Neural crest cell (in vitro differentiated cells): ENCODE results near the gene ATPAF2. TPM values are rescaled to one million over a fixed set of nuclear protein-coding genes. Genes with fewer than 3 reads are reported as not detected.

Source experiments
- DNase-seq: peaks from one replicate; pipeline ENCODE4 v3.0.0; 2021; ENCODE audit warnings: low read depth, mixed read lengths, low spot score
- H3K27ac Mint-ChIP-seq: one replicate; pipeline ENCODE4 v1.8.0; 2021; ENCODE audit warnings: mild to moderate bottlenecking, mixed read lengths; ENCODE audit not compliant: unreplicated experiment
- H3K27me3 Mint-ChIP-seq: 2 replicates; pipeline ENCODE4 v1.8.0; 2021; ENCODE audit warnings: low read depth, mild to moderate bottlenecking, mixed read lengths
- H3K36me3 Mint-ChIP-seq: 2 replicates; pipeline ENCODE4 v1.8.0; 2021; ENCODE audit warnings: low read depth, mild to moderate bottlenecking, mixed read lengths
- H3K4me1 Mint-ChIP-seq: 2 replicates; pipeline ENCODE4 v1.8.0; 2021; ENCODE audit warnings: mixed read lengths
- H3K4me3 Mint-ChIP-seq: one replicate; pipeline ENCODE4 v1.8.0; 2021; ENCODE audit warnings: mild to moderate bottlenecking, mixed read lengths
- H3K9me3 Mint-ChIP-seq: 2 replicates; pipeline ENCODE4 v1.8.0; 2021; ENCODE audit warnings: mixed read lengths
- CTCF ChIP-seq: fragments of 200-600 bp; sonication (generic); conservative IDR thresholded peaks from 2 replicates; pipeline ENCODE4 v1.5.0; 2021; ENCODE audit warnings: antibody characterized with exemption, mild to moderate bottlenecking
- total RNA-seq: library from RNA; stranded (reverse); gene quantifications from 2 replicates; pipeline ENCODE4 v1.2.1, GENCODE V29; 2021

ATPAF2 gene
- total RNA-seq, 1 donor from 2014 or later: 23.1 TPM

- DNase-seq: no peak
- Mint-ChIP-seq H3K27me3 (no peaks in the 10 kb centered on the region), H3K4me1 (peaks cover 5% of the 10 kb centered on the region), H3K9me3 (no peaks in the 10 kb centered on the region), H3K27ac (no peak overlapping the region), H3K4me3 (no peak overlapping the region), H3K36me3 (no peaks in the 10 kb centered on the region)
- TF ChIP-seq CTCF: peak; percentile 46
These were observed 34.1 kb downstream of the ATPAF2 start for GRCh38 chr17:18004884-18005305.

- Mint-ChIP-seq H3K4me1 (peaks cover 5% of the 10 kb centered on the region), H3K36me3 (no peaks in the 10 kb centered on the region), H3K27ac (no peak overlapping the region), H3K27me3 (no peaks in the 10 kb centered on the region), H3K9me3 (no peaks in the 10 kb centered on the region), H3K4me3 (no peak overlapping the region)
- no peak for TF ChIP-seq CTCF
- no peak for DNase-seq
These were observed 34.6 kb downstream of the ATPAF2 start for GRCh38 chr17:18004345-18004744.

- Mint-ChIP-seq H3K4me3 (no peak overlapping the region), H3K27me3 (no peaks in the 10 kb centered on the region), H3K9me3 (no peaks in the 10 kb centered on the region), H3K27ac (no peak overlapping the region), H3K4me1 (peaks cover 5% of the 10 kb centered on the region), H3K36me3 (no peaks in the 10 kb centered on the region)
- TF ChIP-seq CTCF: no peak
- DNase-seq: no peak
These were observed 36.8 kb downstream of the ATPAF2 start for GRCh38 chr17:18002171-18002570.

- Mint-ChIP-seq H3K4me3 (no peak overlapping the region), H3K4me1 (peaks cover 3% of the 10 kb centered on the region), H3K36me3 (no peaks in the 10 kb centered on the region), H3K27me3 (no peaks in the 10 kb centered on the region), H3K9me3 (no peaks in the 10 kb centered on the region), H3K27ac (no peak overlapping the region)
- TF ChIP-seq CTCF: no peak
- DNase-seq: no peak
These were observed 38.9 kb downstream of the ATPAF2 start for GRCh38 chr17:18000030-18000408.

GRCh38 chr17:17999364-18000029, 39.5 kb downstream of the ATPAF2 start:
- Mint-ChIP-seq H3K36me3 (no peaks in the 10 kb centered on the region), H3K4me3 (no peak overlapping the region), H3K9me3 (no peaks in the 10 kb centered on the region), H3K4me1 (peaks cover 8% of the 10 kb centered on the region), H3K27me3 (no peaks in the 10 kb centered on the region), H3K27ac (no peak overlapping the region)
- no peak for TF ChIP-seq CTCF
- DNase-seq: no peak
